H1 (cell line): ENCODE data around the gene STIM1. TPM values are rescaled to one million over a fixed set of nuclear protein-coding genes. Genes with fewer than 3 reads are reported as not detected.

ENCODE experiments used
- CTCF ChIA-PET: fragments of 300-600 bp; sonication (Branson Sonifier 250); formaldehyde crosslinking; loops from one replicate; lab custom pipeline; 2021; ENCODE audit not compliant: partially characterized antibody; lab: Charles Lee
- POLR2A ChIA-PET: fragments of 300-600 bp; sonication (Branson Sonifier 250); formaldehyde crosslinking; loops from one replicate; lab custom pipeline; 2021; ENCODE audit warnings: inconsistent platforms; ENCODE audit not compliant: partially characterized antibody; lab: Charles Lee
- DNase-seq, 2 experiments: peaks; one replicate each; pipeline versions ENCODE4 v3.0.0 to v3.0.0-alpha.2; 2010 to 2022; ENCODE audit warnings: low spot score in 2 of 2, low read depth in 1 of 2, mixed read lengths in 1 of 2
- FAIRE-seq: peaks from 2 replicates; lab custom pipeline; 2011; peaks lifted over from hg19 to GRCh38; lab: Jason Lieb, UNC
- H2AFZ ChIP-seq: 2 replicates; pipeline ENCODE4 v1.8.1; 2012; ENCODE audit warnings: low read length, inconsistent platforms
- H2AK5ac ChIP-seq: 2 replicates; pipeline ENCODE4 v1.6.1; 2013; ENCODE audit warnings: low read depth, low read length
- H2BK120ac ChIP-seq: replicated peaks from 2 replicates; pipeline ENCODE3; 2013; ENCODE audit warnings: low read depth, low read length, inconsistent platforms
- H2BK12ac ChIP-seq: 2 replicates; pipeline ENCODE4 v1.6.1; 2013; ENCODE audit warnings: low read depth, low read length
- H2BK15ac ChIP-seq: 2 replicates; pipeline ENCODE4 v1.6.1; 2013; ENCODE audit warnings: low read length
- H2BK20ac ChIP-seq: 2 replicates; pipeline ENCODE4 v1.6.1; 2013; ENCODE audit warnings: low read length
- H2BK5ac ChIP-seq: 2 replicates; pipeline ENCODE4 v1.6.1; 2013; ENCODE audit warnings: low read depth, low read length
- H3K14ac ChIP-seq: 2 replicates; pipeline ENCODE4 v1.6.1; 2013; ENCODE audit warnings: inconsistent platforms; ENCODE audit not compliant: insufficient read length
- H3K18ac ChIP-seq: 2 replicates; pipeline ENCODE4 v1.6.1; 2013; ENCODE audit warnings: low read length; ENCODE audit errors: extremely low read depth
- H3K23ac ChIP-seq: 2 replicates; pipeline ENCODE4 v1.6.1; 2013; ENCODE audit warnings: inconsistent platforms; ENCODE audit not compliant: insufficient read length
- H3K23me2 ChIP-seq: 2 replicates; pipeline ENCODE4 v1.6.1; 2013; ENCODE audit warnings: low read depth, low read length
- H3K27ac ChIP-seq: 2 replicates; pipeline ENCODE4 v1.6.1; 2011; ENCODE audit warnings: low read depth, low read length, inconsistent platforms
- H3K27me3 ChIP-seq, 4 experiments: replicated peaks in 1 of 4; 1 replicate in 1 of 4; 2 replicates in 3 of 4; pipeline versions ENCODE4 v1.6.1 to v1.8.1; 2011 to 2013; ENCODE audit warnings: low read length in 3 of 4, mild to moderate bottlenecking in 3 of 4, inconsistent platforms in 2 of 4, mixed read lengths in 2 of 4, moderate library complexity in 1 of 4; ENCODE audit not compliant: control insufficient read depth in 3 of 4, insufficient read depth in 3 of 4; ENCODE audit errors: extremely low read depth in 1 of 4
- H3K36me3 ChIP-seq, 4 experiments: 2 replicates each; pipeline versions ENCODE4 v1.6.1 to v1.8.1; 2011 to 2013; ENCODE audit warnings: mild to moderate bottlenecking in 4 of 4, low read length in 3 of 4, moderate library complexity in 2 of 4, control low read depth in 1 of 4, inconsistent platforms in 1 of 4; ENCODE audit not compliant: insufficient read depth in 4 of 4, control insufficient read depth in 2 of 4
- H3K4ac ChIP-seq: replicated peaks from 2 replicates; pipeline ENCODE3; 2013; ENCODE audit warnings: low read length, low read depth, mixed read lengths, inconsistent platforms; ENCODE audit not compliant: insufficient read length
- H3K4me1 ChIP-seq, 4 experiments: replicated peaks in 1 of 4; 1 replicate in 1 of 4; 2 replicates in 3 of 4; pipeline versions ENCODE4 v1.6.1 to v1.8.1; 2011 to 2013; ENCODE audit warnings: low read length in 3 of 4, inconsistent platforms in 2 of 4, mixed read lengths in 1 of 4; ENCODE audit not compliant: insufficient read depth in 4 of 4, control insufficient read depth in 3 of 4
- H3K4me2 ChIP-seq, 2 experiments: 2 replicates each; pipeline versions ENCODE4 v1.6.1 to v1.8.1; 2011 to 2013; ENCODE audit warnings: low read depth in 2 of 2, low read length in 2 of 2, control low read depth in 1 of 2, inconsistent platforms in 1 of 2, mild to moderate bottlenecking in 1 of 2; ENCODE audit not compliant: insufficient read depth in 1 of 2
- H3K4me3 ChIP-seq, 4 experiments: fragments of 200-600, 300-600 bp in 1 of 4; sonication (generic), shearing (Covaris generic), sonication (Bioruptor Twin) in 1 of 4; 2 replicates each; pipeline versions ENCODE4 v1.5.1 to v1.8.1; 2011 to 2016; ENCODE audit warnings: low read length in 4 of 4, low read depth in 3 of 4, control low read depth in 2 of 4, inconsistent platforms in 2 of 4, mild to moderate bottlenecking in 2 of 4, mixed read lengths in 1 of 4, moderate library complexity in 1 of 4; ENCODE audit not compliant: insufficient read depth in 2 of 4; ENCODE audit errors: extremely low read depth in 1 of 4
- H3K56ac ChIP-seq: replicated peaks from 2 replicates; pipeline ENCODE3; 2013; ENCODE audit warnings: low read depth, mild to moderate bottlenecking, mixed read lengths, low read length, inconsistent platforms; ENCODE audit not compliant: insufficient read length
- H3K79me1 ChIP-seq: 2 replicates; pipeline ENCODE4 v1.6.1; 2013; ENCODE audit warnings: low read depth, low read length, control low read depth
- H3K79me2 ChIP-seq, 2 experiments: 2 replicates each; pipeline versions ENCODE4 v1.6.1 to v1.8.1; 2012 to 2013; ENCODE audit warnings: low read length in 2 of 2, mild to moderate bottlenecking in 2 of 2, inconsistent platforms in 1 of 2; ENCODE audit not compliant: insufficient read depth in 2 of 2, control insufficient read depth in 1 of 2
- H3K9ac ChIP-seq, 4 experiments: replicated peaks in 1 of 4; 1 replicate in 1 of 4; 2 replicates in 3 of 4; pipeline versions ENCODE4 v1.6.1 to v1.8.1; 2011 to 2013; ENCODE audit warnings: low read depth in 3 of 4, low read length in 3 of 4, control low read depth in 2 of 4, mild to moderate bottlenecking in 2 of 4, moderate library complexity in 2 of 4, inconsistent platforms in 1 of 4; ENCODE audit errors: extremely low read depth in 1 of 4
- H3K9me3 ChIP-seq, 2 experiments: 2 replicates each; pipeline versions ENCODE4 v1.6.1 to v1.8.1; 2012 to 2013; ENCODE audit warnings: mild to moderate bottlenecking in 2 of 2, moderate library complexity in 2 of 2, control low read depth in 1 of 2, inconsistent platforms in 1 of 2, low read depth in 1 of 2, low read length in 1 of 2, mixed read lengths in 1 of 2; ENCODE audit not compliant: insufficient read depth in 2 of 2
- H4K20me1 ChIP-seq, 2 experiments: replicated peaks in 1 of 2; 2 replicates each; pipeline versions ENCODE3 to v1.8.1; 2011 to 2013; ENCODE audit warnings: inconsistent platforms in 2 of 2, low read length in 2 of 2, mild to moderate bottlenecking in 1 of 2; ENCODE audit not compliant: insufficient read depth in 2 of 2, control insufficient read depth in 1 of 2
- H4K5ac ChIP-seq: 2 replicates; pipeline ENCODE4 v1.6.1; 2013; ENCODE audit warnings: low read length, low read depth, mixed read lengths, inconsistent platforms; ENCODE audit not compliant: insufficient read length
- H4K8ac ChIP-seq: 2 replicates; pipeline ENCODE4 v1.8.0; 2013; ENCODE audit warnings: mild to moderate bottlenecking, moderate library complexity, low read length, inconsistent platforms; ENCODE audit not compliant: insufficient read depth; ENCODE audit errors: extremely low read depth
- H4K91ac ChIP-seq: replicated peaks from 2 replicates; pipeline ENCODE3; 2013; ENCODE audit warnings: low read length, mixed read lengths, inconsistent platforms; ENCODE audit not compliant: insufficient read length
- CEBPB ChIP-seq: IDR thresholded peaks from 2 replicates; pipeline ENCODE4 v1.6.1; 2012; ENCODE audit warnings: low read depth, low read length
- EGR1 ChIP-seq: IDR thresholded peaks from 2 replicates; pipeline ENCODE4 v1.6.1; 2011; ENCODE audit warnings: low read depth, low read length, borderline replicate concordance
- HDAC2 ChIP-seq, 2 experiments: fragments of 300-600 bp in 1 of 2; sonication (generic) in 1 of 2; IDR thresholded peaks; 2 replicates each; pipeline ENCODE4 v1.6.1; 2011 to 2012; ENCODE audit warnings: low read depth in 2 of 2, low read length in 2 of 2, mild to moderate bottlenecking in 2 of 2, moderate library complexity in 2 of 2, borderline replicate concordance in 1 of 2, inconsistent platforms in 1 of 2
- JUN ChIP-seq: IDR thresholded peaks from 2 replicates; pipeline ENCODE4 v1.6.1; 2011; ENCODE audit warnings: low read depth, mild to moderate bottlenecking, improper control_type of control experiment, low read length
- KDM4A ChIP-seq: IDR thresholded peaks from one replicate; pipeline ENCODE4 v1.7.1; 2012; ENCODE audit warnings: low read depth, mild to moderate bottlenecking, moderate library complexity, low read length, inconsistent platforms; ENCODE audit not compliant: severe bottlenecking
- MAFK ChIP-seq: IDR thresholded peaks from 2 replicates; pipeline ENCODE4 v1.6.1; 2012; ENCODE audit warnings: low read depth, mild to moderate bottlenecking, improper control_type of control experiment, low read length
- POLR2A ChIP-seq, 2 experiments: IDR thresholded peaks; 1 replicate in 1 of 2; 2 replicates in 1 of 2; pipeline ENCODE4 v1.6.1; 2011; ENCODE audit warnings: low read depth in 2 of 2, low read length in 2 of 2, mild to moderate bottlenecking in 2 of 2; ENCODE audit errors: control extremely low read depth in 1 of 2
- POLR2AphosphoS5 ChIP-seq: IDR thresholded peaks from 2 replicates; pipeline ENCODE4 v1.6.1; 2011; ENCODE audit warnings: low read depth, low read length
- RXRA ChIP-seq: IDR thresholded peaks from 2 replicates; pipeline ENCODE4 v1.6.1; 2011; ENCODE audit warnings: low read depth, mild to moderate bottlenecking, low read length, moderate library complexity; ENCODE audit not compliant: insufficient read depth
- SP4 ChIP-seq: IDR thresholded peaks from 2 replicates; pipeline ENCODE4 v1.6.1; 2012; ENCODE audit warnings: low read length, inconsistent platforms
- SRF ChIP-seq: IDR thresholded peaks from 2 replicates; pipeline ENCODE4 v1.6.1; 2011; ENCODE audit warnings: mild to moderate bottlenecking, low read depth, low read length, moderate library complexity
- TCF12 ChIP-seq: IDR thresholded peaks from 2 replicates; pipeline ENCODE4 v1.6.1; 2011; ENCODE audit warnings: low read depth, mild to moderate bottlenecking, low read length
- WGBS, 2 experiments: shearing (Covaris generic) in 1 of 2; methylation state at CpG; one replicate each; pipeline versions ENCODE4 v1.1.6 to v1.1.7; 2013 to 2015; ENCODE audit warnings: low lambda C conversion rate in 2 of 2, mixed read lengths in 2 of 2, inconsistent platforms in 1 of 2, low coverage in 1 of 2, missing lambda C conversion rate in 1 of 2; ENCODE audit not compliant: insufficient replicate concordance in 2 of 2, insufficient coverage in 1 of 2, insufficient read length in 1 of 2; ENCODE audit errors: extremely low coverage in 1 of 2, missing lambda C conversion rate in 1 of 2; 5-methylcytosine and 5-hydroxymethylcytosine counted together
- polyA plus RNA-seq, 7 experiments: library from polyadenylated mRNA; depleted of rRNA in 3 of 7; stranded (reverse) in 5 of 7; unstranded in 2 of 7; fragments of >200 nt in 5 of 7; fragments of 200-250 nt in 2 of 7; gene quantifications; 1 replicate in 5 of 7; 2 replicates in 1 of 7; 4 replicates in 1 of 7; pipeline versions ENCODE4 v1.2.1 to v1.2.3, GENCODE V29; 2011 to 2013; ENCODE audit warnings: missing spikeins in 2 of 7, mixed read lengths in 2 of 7
- total RNA-seq: library from RNA; stranded (reverse); fragmentation: NEBNext Ultra II Directional; extraction: Animal tissue kit (Norgen Biotek cat#: 25700); gene quantifications from 2 replicates; pipeline ENCODE4 v1.2.1, GENCODE V29; 2021
- TF ChIP-seq, protein P1 (sequence below): IDR thresholded peaks from 2 replicates; pipeline ENCODE4 v1.6.1; 2011; ENCODE audit warnings: low read length, improper control_type of control experiment

Gene STIM1
- total and polyA plus RNA-seq, 2 of the 8 experiments (the other 6 are each of a cell fraction or from before 2014, with no cell fraction given), result 11.1 to 12.2 TPM

DNA sequence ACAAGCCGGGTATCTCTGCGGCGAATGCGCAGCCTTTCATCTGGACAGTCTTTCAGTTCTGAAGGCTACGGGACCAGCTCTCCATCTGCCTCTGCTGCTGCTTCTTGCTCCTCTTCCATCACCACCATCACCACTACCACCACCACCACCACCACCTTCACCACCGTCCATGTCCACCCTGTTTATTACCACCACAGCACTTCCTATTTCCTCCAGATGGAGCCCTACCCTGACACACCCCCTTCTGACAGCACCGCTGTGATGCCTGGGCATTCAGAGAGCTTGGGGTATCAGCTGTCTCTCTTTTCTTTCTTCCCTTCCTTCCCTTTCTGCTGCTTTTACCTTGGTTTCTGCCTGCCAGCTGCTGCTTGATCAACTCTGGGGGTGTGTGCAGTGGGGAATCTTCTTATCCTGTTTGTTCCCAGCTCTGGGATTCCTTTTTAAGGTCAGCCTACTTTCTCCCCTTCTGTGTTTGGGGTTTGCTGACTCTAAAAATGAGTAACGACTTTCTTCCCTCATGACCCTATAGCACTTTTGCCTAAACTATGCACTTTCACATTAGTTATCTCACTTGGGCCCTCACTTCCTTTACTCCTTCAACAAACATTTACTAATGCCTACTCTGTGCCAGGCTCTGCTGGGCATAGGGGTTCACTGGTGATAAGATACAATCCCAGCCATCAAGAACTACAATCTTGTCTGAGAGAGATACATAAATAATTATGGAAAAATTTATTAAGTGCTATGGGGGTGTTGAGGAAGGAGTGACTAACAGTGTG lies 231.3 kb downstream of the STIM1 start:
- CTCF ChIA-PET, result interaction anchor here (1.0 to 7.0 kb wide), 2 partner anchors 14 to 45 kb away, joined by 4 to 57 read pairs; no protein-coding TSS in a partner anchor
- Histone ChIP-seq H3K14ac (no peak overlapping the region), H4K91ac (no peak overlapping the region), H3K79me1 (no peaks in the 10 kb centered on the region), H3K23ac (no peak overlapping the region), H3K4me2 (no peak overlapping the region), H3K9me3 (no peaks in the 10 kb centered on the region), H2BK15ac (no peak overlapping the region), H3K4me1 (no peaks in the 10 kb centered on the region), H3K23me2 (no peaks in the 10 kb centered on the region; the same call in 1 of the 2 replicates), H3K4me3 (no peak overlapping the region), H3K79me2 (no peaks in the 10 kb centered on the region), H2BK5ac (no peak overlapping the region), H3K56ac (no peak overlapping the region), H2AFZ (no peak overlapping the region), H3K36me3 (no peaks in the 10 kb centered on the region), H2AK5ac (no peak overlapping the region), H2BK20ac (no peak overlapping the region), H3K27me3 (0 out of 7 replicates have a peak, but pooled peaks cover 0 to 4% (median 0%) of the 10 kb centered on the region in 4 experiments), H2BK12ac (no peak overlapping the region), H4K8ac (no peak overlapping the region), H3K18ac (no peak overlapping the region), H3K4ac (no peak overlapping the region), H3K9ac (no peak overlapping the region), H4K5ac (no peak overlapping the region), H3K27ac (no peak overlapping the region), H4K20me1 (no peaks in the 10 kb centered on the region), H2BK120ac (no peak overlapping the region)
- DNase-seq (no peak), FAIRE-seq (no peak)
- 89% methylated on average over 4 of the region's 8 CpGs; no CpG with 5 or more reads in 1 of the 2 experiments for WGBS, 2 experiments
- TF ChIP-seq POLR2AphosphoS5 (no peak), EGR1 (no peak), SRF (no peak), RXRA (no peak), JUN (no peak), HDAC2 (IDR thresholded peaks at IDR 0.05; ENCODE audit: borderline replicate concordance in 1 of 2, low read depth in 2 of 2, low read length in 2 of 2) (no peak), MAFK (no peak), SP4 (no peak), KDM4A (no peak), CEBPB (no peak), POLR2A (IDR thresholded peaks at IDR 0.05; ENCODE audit: control extremely low read depth in 1 of 2, low read depth in 2 of 2, low read length in 2 of 2) (no peak), TCF12 (no peak)
- TF ChIP-seq, protein P1, sequence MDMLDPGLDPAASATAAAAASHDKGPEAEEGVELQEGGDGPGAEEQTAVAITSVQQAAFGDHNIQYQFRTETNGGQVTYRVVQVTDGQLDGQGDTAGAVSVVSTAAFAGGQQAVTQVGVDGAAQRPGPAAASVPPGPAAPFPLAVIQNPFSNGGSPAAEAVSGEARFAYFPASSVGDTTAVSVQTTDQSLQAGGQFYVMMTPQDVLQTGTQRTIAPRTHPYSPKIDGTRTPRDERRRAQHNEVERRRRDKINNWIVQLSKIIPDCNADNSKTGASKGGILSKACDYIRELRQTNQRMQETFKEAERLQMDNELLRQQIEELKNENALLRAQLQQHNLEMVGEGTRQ, result no peak
- POLR2A ChIA-PET, result no interaction called here
